ENCODE results near the gene ERC2.

ERC2 gene

GRCh38 chr3:56459719-56460118 lies 8.5 kb downstream of the ERC2 start:
- no peak for TF ChIP-seq CTCF (IDR thresholded peaks at IDR 0.05; ENCODE audit: extremely low read depth, missing control alignments)
- DNase-seq (ENCODE audit: low spot score): no peak

- no peak for DNase-seq (ENCODE audit: low spot score)
- TF ChIP-seq CTCF (IDR thresholded peaks at IDR 0.05; ENCODE audit: extremely low read depth, missing control alignments): no peak
These were observed 9.2 kb downstream of the ERC2 start for GRCh38 chr3:56459104-56459496.

- TF ChIP-seq CTCF (IDR thresholded peaks at IDR 0.05; ENCODE audit: extremely low read depth, missing control alignments): no peak
- no peak for DNase-seq (ENCODE audit: low spot score)
These were observed 9.7 kb downstream of the ERC2 start for GRCh38 chr3:56458496-56459103.

GRCh38 chr3:56456117-56456516 lies 12.2 kb downstream of the ERC2 start:
- no peak for TF ChIP-seq CTCF (IDR thresholded peaks at IDR 0.05; ENCODE audit: extremely low read depth, missing control alignments)
- no peak for DNase-seq (ENCODE audit: low spot score)

GRCh38 chr3:56453011-56453410 lies 15.3 kb downstream of the ERC2 start:
- TF ChIP-seq CTCF (IDR thresholded peaks at IDR 0.05; ENCODE audit: extremely low read depth, missing control alignments): no peak
- no peak for DNase-seq (ENCODE audit: low spot score)

GRCh38 chr3:56452085-56452484 lies 16.2 kb downstream of the ERC2 start:
- DNase-seq (ENCODE audit: low spot score): no peak
- no peak for TF ChIP-seq CTCF (IDR thresholded peaks at IDR 0.05; ENCODE audit: extremely low read depth, missing control alignments)

- TF ChIP-seq CTCF (IDR thresholded peaks at IDR 0.05; ENCODE audit: extremely low read depth, missing control alignments): no peak
- DNase-seq (ENCODE audit: low spot score): no peak
These were observed 24.9 kb downstream of the ERC2 start for GRCh38 chr3:56443372-56443771.
